ENCODE results near the gene AMBP.

Gene AMBP

GRCh38 chr9:114078781-114079156 lies 669 bp upstream of the AMBP start:
- DNase-seq (ENCODE audit: low read depth, low spot score) = no peak
- no peak overlapping the region for H3K27ac ChIP-seq

GRCh38 chr9:114077162-114077837 lies 800 bp downstream of the AMBP start:
- no peak for DNase-seq (ENCODE audit: low read depth, low spot score)
- no peak overlapping the region for H3K27ac ChIP-seq

- H3K27ac ChIP-seq = no peak overlapping the region
- no peak for DNase-seq (ENCODE audit: low read depth, low spot score)
Measured at GRCh38 chr9:114076237-114077161, 1.6 kb downstream of the AMBP start.

- no peak overlapping the region for H3K27ac ChIP-seq
- no peak for DNase-seq (ENCODE audit: low read depth, low spot score)
Measured at GRCh38 chr9:114075602-114076001, 2.5 kb downstream of the AMBP start.

GRCh38 chr9:114072184-114073140 lies 5.6 kb downstream of the AMBP start:
- H3K27ac ChIP-seq = no peak overlapping the region
- no peak for DNase-seq (ENCODE audit: low read depth, low spot score)

- no peak overlapping the region for H3K27ac ChIP-seq
- no peak for DNase-seq (ENCODE audit: low read depth, low spot score)
Measured at GRCh38 chr9:114071197-114071795, 6.8 kb downstream of the AMBP start.

GRCh38 chr9:114070188-114071103 lies 7.7 kb downstream of the AMBP start:
- H3K27ac ChIP-seq = no peak overlapping the region
- DNase-seq (ENCODE audit: low read depth, low spot score) = no peak

GRCh38 chr9:114069476-114070187 lies 8.5 kb downstream of the AMBP start:
- DNase-seq (ENCODE audit: low read depth, low spot score) = no peak
- H3K27ac ChIP-seq = no peak overlapping the region

- no peak overlapping the region for H3K27ac ChIP-seq
- DNase-seq (ENCODE audit: low read depth, low spot score) = no peak
Measured at GRCh38 chr9:114065304-114065703, 12.8 kb downstream of the AMBP start.

- no peak for DNase-seq (ENCODE audit: low read depth, low spot score)
- no peak overlapping the region for H3K27ac ChIP-seq
Measured at GRCh38 chr9:114061830-114062474, 16.1 kb downstream of the AMBP start.

- no peak for DNase-seq (ENCODE audit: low read depth, low spot score)
- H3K27ac ChIP-seq = no peak overlapping the region
Measured at GRCh38 chr9:114061292-114061691, 16.8 kb downstream of the AMBP start.

- no peak overlapping the region for H3K27ac ChIP-seq
Measured at GRCh38 chr9:114060711-114061110, 17.4 kb downstream of the AMBP start.

GRCh38 chr9:114060070-114060469 lies 18.0 kb downstream of the AMBP start:
- no peak overlapping the region for H3K27ac ChIP-seq
- no peak for DNase-seq (ENCODE audit: low read depth, low spot score)

More at GRCh38 chr9:114060711-114061110, 17.4 kb downstream of the AMBP start:
- DNase-seq (ENCODE audit: low read depth, low spot score) = no peak

GRCh38 chr9:114059047-114059803 lies 18.9 kb downstream of the AMBP start:
- no peak for DNase-seq (ENCODE audit: low read depth, low spot score)
- H3K27ac ChIP-seq = no peak overlapping the region

GRCh38 chr9:114058688-114059046 lies 19.4 kb downstream of the AMBP start:
- no peak overlapping the region for H3K27ac ChIP-seq

GRCh38 chr9:114057161-114057885 lies 20.8 kb downstream of the AMBP start:
- DNase-seq (ENCODE audit: low read depth, low spot score) = no peak

More at GRCh38 chr9:114058688-114059046, 19.4 kb downstream of the AMBP start:
- no peak for DNase-seq (ENCODE audit: low read depth, low spot score)

GRCh38 chr9:114056527-114056926 lies 21.6 kb downstream of the AMBP start:
- DNase-seq (ENCODE audit: low read depth, low spot score) = no peak
- H3K27ac ChIP-seq = no peak overlapping the region

More at GRCh38 chr9:114057161-114057885, 20.8 kb downstream of the AMBP start:
- H3K27ac ChIP-seq = no peak overlapping the region

Data from epithelial cell of prostate (primary cell).